GM23338 (cell line): ENCODE results near the gene ADPRHL1.

Source experiments
- CREB1 ChIP-seq: fragments of 250-450 bp; sonication (Bioruptor Pico); IDR thresholded peaks from 2 replicates; pipeline ENCODE4 v1.5.0; 2020; ENCODE audit warnings: low read depth, mild to moderate bottlenecking, moderate library complexity
- EZH2 ChIP-seq: fragments of 200-600 bp; sonication (generic); IDR thresholded peaks from one replicate; pipeline ENCODE4 v1.8.0; 2017; ENCODE audit warnings: antibody characterized with exemption, mild to moderate bottlenecking, low read depth; ENCODE audit not compliant: unreplicated experiment
- EZH2phosphoT487 ChIP-seq: fragments of 200-600 bp; sonication (generic); IDR thresholded peaks from one replicate; pipeline ENCODE4 v1.8.1; 2018; ENCODE audit warnings: antibody characterized with exemption; ENCODE audit not compliant: unreplicated experiment
- TF ChIP-seq, protein P1 (sequence below), 2 experiments: fragments of 200-600 bp in 1 of 2; sonication (generic) in 1 of 2; conservative IDR thresholded peaks; 2 replicates each; pipeline versions ENCODE4 v1.5.1 to v1.6.1; 2016 to 2017; ENCODE audit warnings: antibody characterized with exemption in 2 of 2, low read depth in 2 of 2, mild to moderate bottlenecking in 2 of 2, moderate library complexity in 1 of 2
- TF ChIP-seq, protein P2 (sequence below): IDR thresholded peaks from one replicate; pipeline ENCODE4 v1.6.1; 2018; ENCODE audit warnings: antibody characterized with exemption; ENCODE audit not compliant: unreplicated experiment

DNA sequence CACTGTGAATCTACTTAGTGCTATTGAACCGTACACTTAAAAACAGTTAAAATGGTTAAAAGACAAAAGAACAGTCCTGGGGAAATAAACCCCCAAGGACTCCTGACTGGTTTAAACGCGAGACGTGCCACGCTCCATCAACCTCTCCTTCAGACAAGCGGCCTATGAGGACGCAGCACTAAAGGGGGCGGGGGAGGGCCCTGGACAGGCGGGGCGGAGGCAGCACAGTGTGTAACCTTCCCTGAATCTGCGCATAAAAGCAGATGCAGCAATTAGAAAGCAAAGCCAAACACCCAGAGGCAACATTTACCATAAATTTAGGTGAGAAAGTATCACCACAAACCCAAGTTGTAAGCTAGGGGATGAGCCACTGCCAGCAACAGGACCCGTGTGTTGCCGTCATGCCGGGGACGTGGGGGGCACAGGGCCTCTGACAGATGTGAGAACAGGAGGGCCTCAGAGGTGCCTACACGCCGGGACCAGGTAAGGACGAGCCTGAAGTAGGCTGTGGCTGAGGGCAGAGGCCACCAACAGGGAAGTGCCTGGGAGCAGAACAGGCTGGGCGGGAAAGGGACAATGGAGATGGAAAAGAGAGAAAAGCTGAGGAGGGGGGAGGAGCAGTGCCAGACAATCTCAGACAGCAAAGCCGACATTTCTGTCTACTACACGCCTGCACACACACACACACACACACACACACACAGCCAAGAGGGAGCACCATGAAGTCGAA, 15.3 kb upstream of the ADPRHL1 start:
- TF ChIP-seq EZH2 (no peak), CREB1 (CRISPR knock-in tag) (0 out of 2 replicates have a peak, but pooled peaks have one; percentile 3), EZH2phosphoT487 (no peak)
- TF ChIP-seq, protein P1, sequence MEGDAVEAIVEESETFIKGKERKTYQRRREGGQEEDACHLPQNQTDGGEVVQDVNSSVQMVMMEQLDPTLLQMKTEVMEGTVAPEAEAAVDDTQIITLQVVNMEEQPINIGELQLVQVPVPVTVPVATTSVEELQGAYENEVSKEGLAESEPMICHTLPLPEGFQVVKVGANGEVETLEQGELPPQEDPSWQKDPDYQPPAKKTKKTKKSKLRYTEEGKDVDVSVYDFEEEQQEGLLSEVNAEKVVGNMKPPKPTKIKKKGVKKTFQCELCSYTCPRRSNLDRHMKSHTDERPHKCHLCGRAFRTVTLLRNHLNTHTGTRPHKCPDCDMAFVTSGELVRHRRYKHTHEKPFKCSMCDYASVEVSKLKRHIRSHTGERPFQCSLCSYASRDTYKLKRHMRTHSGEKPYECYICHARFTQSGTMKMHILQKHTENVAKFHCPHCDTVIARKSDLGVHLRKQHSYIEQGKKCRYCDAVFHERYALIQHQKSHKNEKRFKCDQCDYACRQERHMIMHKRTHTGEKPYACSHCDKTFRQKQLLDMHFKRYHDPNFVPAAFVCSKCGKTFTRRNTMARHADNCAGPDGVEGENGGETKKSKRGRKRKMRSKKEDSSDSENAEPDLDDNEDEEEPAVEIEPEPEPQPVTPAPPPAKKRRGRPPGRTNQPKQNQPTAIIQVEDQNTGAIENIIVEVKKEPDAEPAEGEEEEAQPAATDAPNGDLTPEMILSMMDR (conservative IDR thresholded peaks at IDR 0.05; ENCODE audit: low read depth in 2 of 2) = no peak
- TF ChIP-seq, protein P2, sequence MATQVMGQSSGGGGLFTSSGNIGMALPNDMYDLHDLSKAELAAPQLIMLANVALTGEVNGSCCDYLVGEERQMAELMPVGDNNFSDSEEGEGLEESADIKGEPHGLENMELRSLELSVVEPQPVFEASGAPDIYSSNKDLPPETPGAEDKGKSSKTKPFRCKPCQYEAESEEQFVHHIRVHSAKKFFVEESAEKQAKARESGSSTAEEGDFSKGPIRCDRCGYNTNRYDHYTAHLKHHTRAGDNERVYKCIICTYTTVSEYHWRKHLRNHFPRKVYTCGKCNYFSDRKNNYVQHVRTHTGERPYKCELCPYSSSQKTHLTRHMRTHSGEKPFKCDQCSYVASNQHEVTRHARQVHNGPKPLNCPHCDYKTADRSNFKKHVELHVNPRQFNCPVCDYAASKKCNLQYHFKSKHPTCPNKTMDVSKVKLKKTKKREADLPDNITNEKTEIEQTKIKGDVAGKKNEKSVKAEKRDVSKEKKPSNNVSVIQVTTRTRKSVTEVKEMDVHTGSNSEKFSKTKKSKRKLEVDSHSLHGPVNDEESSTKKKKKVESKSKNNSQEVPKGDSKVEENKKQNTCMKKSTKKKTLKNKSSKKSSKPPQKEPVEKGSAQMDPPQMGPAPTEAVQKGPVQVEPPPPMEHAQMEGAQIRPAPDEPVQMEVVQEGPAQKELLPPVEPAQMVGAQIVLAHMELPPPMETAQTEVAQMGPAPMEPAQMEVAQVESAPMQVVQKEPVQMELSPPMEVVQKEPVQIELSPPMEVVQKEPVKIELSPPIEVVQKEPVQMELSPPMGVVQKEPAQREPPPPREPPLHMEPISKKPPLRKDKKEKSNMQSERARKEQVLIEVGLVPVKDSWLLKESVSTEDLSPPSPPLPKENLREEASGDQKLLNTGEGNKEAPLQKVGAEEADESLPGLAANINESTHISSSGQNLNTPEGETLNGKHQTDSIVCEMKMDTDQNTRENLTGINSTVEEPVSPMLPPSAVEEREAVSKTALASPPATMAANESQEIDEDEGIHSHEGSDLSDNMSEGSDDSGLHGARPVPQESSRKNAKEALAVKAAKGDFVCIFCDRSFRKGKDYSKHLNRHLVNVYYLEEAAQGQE = no peak
